Stomach smooth muscle (tissue), 2 donors: ENCODE results near the gene TBCK.

Experiments
- H3K27ac ChIP-seq: one replicate; pipeline ENCODE4 v1.7.0; 2013; ENCODE audit warnings: mild to moderate bottlenecking, low read length, inconsistent platforms
- H3K27me3 ChIP-seq, 2 donors: one replicate each; pipeline ENCODE4 v1.7.0; 2013; ENCODE audit warnings: low read length in 2 of 2; ENCODE audit not compliant: insufficient read depth in 2 of 2, control insufficient read depth in 1 of 2
- H3K36me3 ChIP-seq, 2 donors: one replicate each; pipeline ENCODE4 v1.7.0; 2013; ENCODE audit warnings: low read length in 2 of 2; ENCODE audit not compliant: control insufficient read depth in 2 of 2, insufficient read depth in 2 of 2
- H3K4me1 ChIP-seq: one replicate; pipeline ENCODE4 v1.7.0; 2013; ENCODE audit warnings: low read length; ENCODE audit not compliant: control insufficient read depth, insufficient read depth
- H3K4me3 ChIP-seq, 2 donors: one replicate each; pipeline ENCODE4 v1.7.0; 2013; ENCODE audit warnings: low read length in 2 of 2
- H3K9ac ChIP-seq, 2 donors: one replicate each; pipeline ENCODE4 v1.7.0; 2013; ENCODE audit warnings: low read length in 2 of 2, mild to moderate bottlenecking in 1 of 2
- H3K9me3 ChIP-seq, 2 donors: one replicate each; pipeline ENCODE4 v1.7.0; 2013; ENCODE audit warnings: low read length in 2 of 2; ENCODE audit not compliant: control insufficient read depth in 2 of 2
- donor health status: healthy.
- donor health status: Pancreatic carcinoma.

Gene TBCK

DNA sequence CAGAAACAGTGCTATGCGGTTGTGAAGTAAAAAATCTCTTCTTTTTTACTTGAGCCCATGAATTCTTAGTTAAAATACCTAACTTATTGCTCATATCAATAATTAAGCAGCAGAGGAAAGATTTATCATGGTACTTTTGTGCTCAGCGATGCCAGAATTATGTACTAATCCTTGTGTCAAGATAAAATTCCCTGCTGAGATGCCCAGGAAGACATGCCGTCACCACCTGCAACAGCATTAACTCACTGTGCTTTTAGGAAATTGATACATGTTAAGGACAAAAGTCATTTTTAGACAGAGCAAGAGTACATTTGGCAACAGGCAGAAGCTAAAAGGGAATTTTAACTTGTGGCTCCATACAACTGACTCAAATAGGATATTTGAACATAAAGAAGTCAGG lies 281.8 kb downstream of the TBCK start:
- no peak overlapping the region for H3K4me3 ChIP-seq
- H3K36me3 ChIP-seq = no peaks in the 10 kb centered on the region
- no peak overlapping the region for H3K27ac ChIP-seq
- H3K9ac ChIP-seq = no peak overlapping the region
- no peaks in the 10 kb centered on the region for H3K9me3 ChIP-seq
- no peaks in the 10 kb centered on the region for H3K27me3 ChIP-seq
- no peaks in the 10 kb centered on the region for H3K4me1 ChIP-seq

DNA sequence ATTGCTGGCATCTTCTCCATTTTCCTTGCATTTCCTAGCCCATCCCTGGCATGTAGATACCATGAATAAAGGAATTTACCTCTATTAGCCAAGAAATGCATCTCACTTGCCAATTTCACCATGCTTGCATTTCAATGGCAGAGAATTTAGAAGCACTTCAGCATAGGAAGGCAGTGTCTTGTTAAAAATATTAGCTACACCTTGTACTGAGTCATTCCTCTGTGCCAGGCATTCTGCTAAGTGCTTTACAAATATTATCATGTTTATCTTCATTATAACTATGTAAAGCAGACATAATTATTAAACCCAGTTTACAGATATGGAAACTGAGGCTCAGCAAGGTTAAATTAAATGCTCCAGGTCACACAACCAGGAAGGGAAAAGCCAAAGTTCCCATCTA lies 282.5 kb downstream of the TBCK start:
- Histone ChIP-seq H3K36me3 (no peaks in the 10 kb centered on the region), H3K4me1 (no peaks in the 10 kb centered on the region), H3K9ac (no peak overlapping the region), H3K9me3 (no peaks in the 10 kb centered on the region), H3K27ac (no peak overlapping the region), H3K27me3 (no peaks in the 10 kb centered on the region), H3K4me3 (no peak overlapping the region)

DNA sequence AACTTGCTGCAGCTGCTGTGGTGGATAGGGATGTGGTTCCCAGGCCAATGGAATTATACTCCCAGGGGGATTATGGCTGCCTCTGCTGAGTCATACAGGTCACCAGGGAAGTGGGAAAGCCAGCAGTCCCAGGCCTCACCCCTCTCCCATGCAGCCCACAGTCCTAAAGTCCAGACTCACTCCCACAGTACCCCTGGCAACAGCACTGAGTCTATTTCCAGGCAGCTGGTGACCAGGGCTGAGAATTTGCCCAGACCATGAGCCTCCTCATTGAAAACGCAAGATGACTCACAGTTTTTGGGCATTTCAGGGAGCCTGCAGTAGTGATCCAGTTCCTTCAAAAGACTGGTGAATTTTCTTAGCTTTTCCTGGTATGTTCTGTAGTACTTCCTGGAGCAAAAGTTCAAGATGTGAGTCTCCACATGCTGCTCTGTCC lies 283.1 kb downstream of the TBCK start:
- Histone ChIP-seq H3K36me3 (no peaks in the 10 kb centered on the region), H3K27me3 (no peaks in the 10 kb centered on the region), H3K9me3 (no peaks in the 10 kb centered on the region), H3K4me3 (no peak overlapping the region), H3K4me1 (no peaks in the 10 kb centered on the region), H3K9ac (no peak overlapping the region), H3K27ac (no peak overlapping the region)

DNA sequence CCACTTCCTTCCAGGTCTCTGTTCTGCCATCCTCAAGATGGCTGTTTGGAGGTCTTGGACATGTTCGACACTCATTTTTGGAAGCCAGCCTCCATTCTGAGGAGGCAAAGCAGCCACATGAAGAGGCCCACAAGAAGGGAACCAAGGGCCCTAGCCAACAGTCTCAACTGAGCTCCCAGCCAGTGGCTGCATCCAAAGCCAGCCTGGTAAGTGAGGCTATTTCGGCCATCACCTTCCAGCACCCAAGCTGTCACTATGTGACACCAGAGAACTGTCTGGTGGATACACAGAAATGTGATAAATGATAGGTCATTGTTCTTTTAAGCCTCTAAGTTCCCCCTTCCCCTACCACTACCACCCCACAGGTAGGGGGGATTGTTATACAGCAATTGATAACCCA lies 293.6 kb downstream of the TBCK start:
- Histone ChIP-seq H3K4me1 (no peaks in the 10 kb centered on the region), H3K9ac (no peak overlapping the region), H3K27me3 (no peaks in the 10 kb centered on the region), H3K36me3 (no peaks in the 10 kb centered on the region), H3K27ac (no peak overlapping the region), H3K9me3 (peaks cover 0 to 3% of the 10 kb centered on the region in 2 donors), H3K4me3 (no peak overlapping the region)

DNA sequence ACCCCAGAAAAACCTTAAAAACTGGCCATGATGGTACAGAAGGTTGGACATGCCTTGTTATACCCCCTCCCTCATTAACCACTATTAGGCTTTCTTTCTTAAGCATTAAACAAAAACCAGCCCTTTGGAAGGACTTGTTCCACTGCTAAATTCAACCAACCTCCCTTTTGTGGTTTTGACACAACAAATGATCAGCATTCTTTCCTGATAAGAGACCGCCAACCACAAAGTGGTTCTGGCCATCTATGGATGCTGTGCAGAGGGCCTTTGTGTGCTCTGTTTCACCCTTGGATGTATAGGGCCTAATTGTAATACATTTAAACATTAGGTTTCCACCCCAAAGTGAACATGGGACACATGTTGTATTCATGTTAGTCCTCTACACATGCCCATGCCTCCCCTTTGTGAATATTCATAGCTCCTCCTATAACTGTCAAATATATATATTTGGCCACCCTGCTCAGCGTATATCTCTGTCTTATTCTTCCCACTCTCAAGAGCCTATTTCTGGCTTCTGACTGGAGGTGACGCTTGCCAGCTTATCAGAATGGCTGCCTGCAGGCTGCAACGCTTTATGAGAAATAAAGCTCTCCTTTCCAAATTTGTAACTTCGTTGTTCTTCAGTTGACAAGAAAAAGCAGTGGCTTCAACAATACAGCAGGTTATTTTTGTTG lies 294.1 kb downstream of the TBCK start:
- Histone ChIP-seq H3K27ac (no peak overlapping the region), H3K9ac (no peak overlapping the region), H3K27me3 (no peaks in the 10 kb centered on the region), H3K9me3 (peaks cover 0 to 3% of the 10 kb centered on the region in 2 donors), H3K4me3 (no peak overlapping the region), H3K4me1 (no peaks in the 10 kb centered on the region), H3K36me3 (no peaks in the 10 kb centered on the region)

DNA sequence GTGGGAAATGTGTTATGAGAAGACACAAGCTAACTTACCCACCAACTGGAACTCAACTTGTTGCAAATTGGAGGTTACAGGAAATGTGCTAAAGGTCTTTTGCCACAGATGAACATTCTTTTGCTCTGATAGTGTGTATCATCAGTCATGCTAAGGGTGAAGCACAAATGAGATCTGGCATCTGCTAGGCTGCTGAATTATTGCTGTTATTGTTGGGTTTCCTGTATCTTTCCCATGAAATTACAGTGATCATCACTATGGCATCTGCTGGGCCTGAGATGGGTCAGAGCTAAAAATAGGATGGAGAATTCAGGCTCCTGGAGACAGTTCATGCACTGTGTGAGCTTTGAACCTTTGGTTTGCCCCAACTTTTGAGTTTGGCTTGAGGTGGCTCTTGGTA lies 296.2 kb downstream of the TBCK start:
- Histone ChIP-seq H3K4me3 (no peak overlapping the region), H3K4me1 (no peaks in the 10 kb centered on the region), H3K27ac (no peak overlapping the region), H3K9me3 (peaks cover 0 to 3% of the 10 kb centered on the region in 2 donors), H3K9ac (no peak overlapping the region), H3K36me3 (no peaks in the 10 kb centered on the region), H3K27me3 (no peaks in the 10 kb centered on the region)

DNA sequence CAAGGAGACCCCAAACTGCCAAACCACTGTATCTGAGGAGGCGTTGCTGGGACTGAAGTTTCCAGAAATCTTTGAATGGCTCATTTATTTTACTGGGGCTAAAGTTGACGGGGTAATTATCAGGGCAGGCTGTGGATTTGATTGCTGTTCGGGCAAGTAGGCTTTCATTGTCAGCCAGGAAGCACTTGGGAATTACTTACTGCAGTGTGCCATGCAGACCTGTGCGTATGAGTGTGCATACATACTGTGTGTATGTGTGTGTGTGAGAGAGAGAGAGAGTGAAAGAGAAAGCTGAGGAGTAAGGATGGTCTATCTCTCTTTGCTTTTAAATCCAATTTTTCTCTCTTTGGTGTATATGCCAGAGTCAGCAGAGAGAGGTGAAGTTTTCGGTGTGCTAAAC lies 298.0 kb downstream of the TBCK start:
- Histone ChIP-seq H3K9me3 (peaks cover 0 to 3% of the 10 kb centered on the region in 2 donors), H3K27ac (no peak overlapping the region), H3K27me3 (no peaks in the 10 kb centered on the region), H3K36me3 (no peaks in the 10 kb centered on the region), H3K9ac (no peak overlapping the region), H3K4me3 (no peak overlapping the region), H3K4me1 (no peaks in the 10 kb centered on the region)

DNA sequence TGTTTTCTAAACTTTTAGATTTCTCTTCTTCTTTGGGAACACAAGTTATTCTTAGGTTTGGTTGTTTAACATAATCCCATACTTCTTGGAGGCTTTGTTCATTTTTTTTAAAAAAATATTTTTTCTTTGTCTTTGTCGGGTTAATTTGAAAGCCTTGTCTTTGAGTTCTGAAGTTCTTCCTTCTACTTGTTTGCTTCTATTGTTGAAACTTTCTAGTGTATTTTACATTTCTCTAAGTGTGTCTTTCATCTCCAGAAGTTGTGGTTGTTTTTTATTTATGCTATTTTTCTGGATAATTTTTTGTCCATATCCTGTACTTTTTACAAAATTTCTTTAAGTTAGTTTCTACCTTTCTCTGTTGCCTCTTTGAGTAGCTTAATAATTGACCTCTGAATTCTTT lies 304.6 kb downstream of the TBCK start:
- Histone ChIP-seq H3K36me3 (no peaks in the 10 kb centered on the region), H3K4me1 (no peaks in the 10 kb centered on the region), H3K9ac (no peak overlapping the region), H3K9me3 (peaks cover 0 to 5% of the 10 kb centered on the region in 2 donors), H3K27ac (no peak overlapping the region), H3K4me3 (no peak overlapping the region), H3K27me3 (no peaks in the 10 kb centered on the region)

DNA sequence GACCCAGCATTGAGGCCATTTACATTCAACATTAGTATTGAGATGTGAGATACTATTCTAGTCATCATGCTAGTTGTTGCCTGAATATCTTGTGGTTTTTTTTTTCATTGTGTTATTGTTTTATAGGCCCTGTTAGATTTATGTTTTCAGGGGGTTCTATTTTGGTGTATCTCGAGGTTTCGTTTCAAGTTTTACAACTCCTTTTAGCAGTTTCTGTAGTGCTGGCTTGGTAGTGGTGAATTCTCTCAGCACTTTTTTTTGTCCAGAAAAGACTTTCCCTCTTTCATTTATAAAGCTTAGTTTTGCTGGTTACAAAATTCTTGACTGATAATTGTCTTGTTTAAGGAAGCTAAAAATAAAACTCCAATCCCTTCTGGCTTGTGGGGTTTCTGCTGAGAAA lies 305.2 kb downstream of the TBCK start:
- no peaks in the 10 kb centered on the region for H3K4me1 ChIP-seq

DNA sequence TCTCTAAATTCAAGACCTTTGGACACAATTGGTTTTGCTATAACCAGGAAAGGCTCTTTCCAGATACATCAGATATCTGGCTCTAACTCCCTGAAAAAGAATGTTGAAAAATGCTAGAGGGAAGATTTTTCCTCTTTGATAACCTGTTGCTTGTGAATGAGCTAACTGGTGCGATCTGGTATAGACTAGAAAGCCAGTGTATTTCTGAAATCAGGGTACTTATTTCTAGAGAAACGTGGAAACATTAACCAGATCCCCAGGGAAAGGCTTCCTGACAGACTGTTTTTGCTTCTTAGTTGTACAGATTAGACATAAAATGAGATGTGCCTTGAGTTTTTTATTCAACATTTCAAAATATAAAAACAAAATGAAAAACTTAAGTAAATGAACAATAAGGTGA lies 313.0 kb downstream of the TBCK start:
- Histone ChIP-seq H3K9ac (no peak overlapping the region), H3K4me3 (no peak overlapping the region), H3K36me3 (no peaks in the 10 kb centered on the region), H3K27me3 (no peaks in the 10 kb centered on the region), H3K4me1 (no peaks in the 10 kb centered on the region), H3K9me3 (no peaks in the 10 kb centered on the region), H3K27ac (no peak overlapping the region)

More for the DNA sequence above, 305.2 kb downstream of the TBCK start:
- no peak overlapping the region for H3K27ac ChIP-seq
- peaks cover 0 to 5% of the 10 kb centered on the region in 2 donors for H3K9me3 ChIP-seq
- no peak overlapping the region for H3K9ac ChIP-seq
- H3K27me3 ChIP-seq = no peaks in the 10 kb centered on the region
- H3K36me3 ChIP-seq = no peaks in the 10 kb centered on the region
- no peak overlapping the region for H3K4me3 ChIP-seq

DNA sequence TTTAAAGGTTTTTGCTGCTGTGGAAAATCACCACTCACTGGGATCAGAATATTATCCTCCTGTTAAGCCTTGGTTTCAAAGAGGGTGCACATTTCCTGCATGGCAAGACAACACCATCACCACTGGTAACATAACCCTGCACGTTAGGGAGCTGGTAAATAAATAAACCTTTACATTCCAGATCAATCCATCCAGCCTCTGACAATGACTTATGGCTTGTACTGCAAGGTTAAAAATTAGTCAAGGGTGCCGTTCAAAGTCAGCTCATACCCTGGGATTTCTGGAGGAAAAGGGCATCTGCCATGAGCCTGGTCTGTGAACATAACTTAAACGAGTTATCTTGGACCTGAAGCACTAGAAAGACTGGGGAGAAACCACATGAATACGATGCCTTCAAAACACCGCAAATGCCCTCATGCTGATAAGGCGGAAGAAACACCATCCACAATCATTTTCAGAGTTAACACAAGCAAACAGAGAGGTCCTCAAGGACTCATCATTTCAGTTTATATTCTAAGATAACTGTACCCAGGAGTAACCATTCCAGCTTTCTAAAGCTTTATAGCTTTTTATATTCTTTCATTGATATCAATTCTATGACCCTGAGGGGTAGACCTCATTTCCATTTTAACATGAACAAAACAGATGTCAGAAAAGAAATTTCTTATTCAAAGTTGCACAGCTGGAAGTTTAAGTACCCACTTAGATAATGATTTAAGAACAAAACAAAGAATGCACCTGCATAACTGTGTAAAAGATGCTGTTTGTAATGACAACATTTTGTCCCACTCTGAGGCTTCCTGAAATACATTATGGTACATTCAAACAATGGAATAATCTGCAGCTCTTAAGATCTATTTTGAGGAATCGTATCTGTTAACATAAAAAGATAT lies 317.6 kb downstream of the TBCK start:
- Histone ChIP-seq H3K4me3 (no peak overlapping the region), H3K27me3 (no peaks in the 10 kb centered on the region), H3K36me3 (no peaks in the 10 kb centered on the region), H3K4me1 (peaks cover 8% of the 10 kb centered on the region), H3K9me3 (no peaks in the 10 kb centered on the region), H3K9ac (no peak overlapping the region), H3K27ac (no peak overlapping the region)
